Astrocyte (in vitro differentiated cells and primary cell): Measurements from ENCODE around the gene ME3.

Source experiments
- CTCF ChIP-seq: IDR thresholded peaks from 2 replicates; pipeline ENCODE4 v1.5.1; 2011; ENCODE audit warnings: low read depth, mild to moderate bottlenecking, inconsistent platforms, low read length, moderate library complexity; ENCODE audit not compliant: insufficient read depth
- EZH2 ChIP-seq: IDR thresholded peaks from 2 replicates; pipeline ENCODE4 v1.6.1; 2012; ENCODE audit warnings: mild to moderate bottlenecking, low read length, inconsistent platforms; ENCODE audit not compliant: insufficient read depth

- TF ChIP-seq CTCF (no peak), EZH2 (no peak)
Observed at GRCh38 chr11:86669424-86669823, 3.0 kb downstream of the ME3 start.
